ENCODE results near the gene CES3.

CES3 gene

GRCh38 chr16:67013823-67014633, 53.0 kb downstream of the CES3 start:
- no peak for DNase-seq

GRCh38 chr16:67014634-67015312, 53.7 kb downstream of the CES3 start:
- no peak for DNase-seq

- DNase-seq: no peak
These were observed 54.3 kb downstream of the CES3 start for GRCh38 chr16:67015313-67015731.

GRCh38 chr16:67016143-67016542, 55.1 kb downstream of the CES3 start:
- no peak for DNase-seq

- DNase-seq: no peak
These were observed 55.8 kb downstream of the CES3 start for GRCh38 chr16:67016681-67017420.

GRCh38 chr16:67017421-67017750, 56.3 kb downstream of the CES3 start:
- DNase-seq: no peak

- peak; percentile 68 for DNase-seq
These were observed 56.9 kb downstream of the CES3 start for GRCh38 chr16:67017810-67018488.

GRCh38 chr16:67019171-67019570, 58.1 kb downstream of the CES3 start:
- DNase-seq: no peak

- no peak for DNase-seq
These were observed 60.3 kb downstream of the CES3 start for GRCh38 chr16:67021321-67021720.

GRCh38 chr16:67022531-67023214, 61.6 kb downstream of the CES3 start:
- no peak for DNase-seq

- no peak for DNase-seq
These were observed 62.6 kb downstream of the CES3 start for GRCh38 chr16:67023689-67024088.

All from NCI-H510A treated with DMSO at 0.1 percent for 48 hours (cell line).